Neural progenitor cell (in vitro differentiated cells): ENCODE results near the gene TRAF2. TPM values are rescaled to one million over a fixed set of nuclear protein-coding genes. Genes with fewer than 3 reads are reported as not detected.

Experiments used
- DNase-seq: peaks from one replicate; pipeline ENCODE4 v3.0.0-alpha.2; 2016; ENCODE audit warnings: low spot score
- H2AFZ ChIP-seq: fragments of 200-600 bp; sonication (generic); replicated peaks from 2 replicates; pipeline ENCODE4 v1.6.1; 2016; ENCODE audit warnings: antibody characterized with exemption
- H3F3A ChIP-seq: fragments of 200-600 bp; sonication (generic); 2 replicates; pipeline ENCODE4 v1.6.1; 2016; ENCODE audit warnings: antibody characterized with exemption, low read depth
- H3K27ac ChIP-seq: fragments of 200-600 bp; sonication (generic); 2 replicates; pipeline ENCODE4 v1.5.1; 2016; ENCODE audit warnings: mild to moderate bottlenecking
- H3K27me3 ChIP-seq: fragments of 200-600 bp; sonication (generic); 2 replicates; pipeline ENCODE4 v1.6.1; 2016; ENCODE audit warnings: mild to moderate bottlenecking, moderate library complexity
- H3K36me3 ChIP-seq: fragments of 200-600 bp; sonication (generic); 2 replicates; pipeline ENCODE4 v1.5.1; 2016
- H3K4me1 ChIP-seq: fragments of 200-600 bp; sonication (generic); 2 replicates; pipeline ENCODE4 v1.6.1; 2016; ENCODE audit warnings: mixed run types
- H3K4me2 ChIP-seq: fragments of 200-600 bp; sonication (generic); 2 replicates; pipeline ENCODE4 v1.6.1; 2016
- H3K4me3 ChIP-seq: fragments of 200-600 bp; sonication (generic); 2 replicates; pipeline ENCODE4 v1.5.1; 2016
- H3K79me2 ChIP-seq: fragments of 200-600 bp; sonication (generic); 2 replicates; pipeline ENCODE4 v1.6.1; 2016; ENCODE audit warnings: low read depth
- H3K9ac ChIP-seq: fragments of 200-600 bp; sonication (generic); 2 replicates; pipeline ENCODE4 v1.6.1; 2016
- H3K9me3 ChIP-seq: fragments of 200-600 bp; sonication (generic); 2 replicates; pipeline ENCODE4 v1.5.1; 2016; ENCODE audit warnings: low read depth
- H4K20me1 ChIP-seq: fragments of 200-600 bp; sonication (generic); 2 replicates; pipeline ENCODE4 v1.6.1; 2016; ENCODE audit warnings: low read depth
- H3K27ac Mint-ChIP-seq: 3 replicates; pipeline ENCODE4 v1.8.0; 2021; ENCODE audit warnings: mixed read lengths
- H3K27me3 Mint-ChIP-seq: 2 replicates; pipeline ENCODE4 v1.8.0; 2022; ENCODE audit warnings: low read depth, mild to moderate bottlenecking, inconsistent platforms, moderate library complexity, mixed read lengths; ENCODE audit not compliant: insufficient read depth
- H3K36me3 Mint-ChIP-seq: 3 replicates; pipeline ENCODE4 v1.8.0; 2021; ENCODE audit warnings: mixed read lengths
- H3K4me1 Mint-ChIP-seq: 3 replicates; pipeline ENCODE4 v1.8.0; 2021; ENCODE audit warnings: mixed read lengths
- H3K4me3 Mint-ChIP-seq: 3 replicates; pipeline ENCODE4 v1.8.0; 2021; ENCODE audit warnings: mild to moderate bottlenecking, moderate library complexity, mixed read lengths
- H3K9me3 Mint-ChIP-seq: 3 replicates; pipeline ENCODE4 v1.8.0; 2020; ENCODE audit warnings: mixed read lengths
- CTCF ChIP-seq: fragments of 200-600 bp; sonication (generic); IDR thresholded peaks from 2 replicates; pipeline ENCODE4 v1.5.1; 2017; ENCODE audit warnings: antibody characterized with exemption, mild to moderate bottlenecking
- EZH2 ChIP-seq: fragments of 200-600 bp; sonication (generic); IDR thresholded peaks from 2 replicates; pipeline ENCODE4 v1.6.1; 2017; ENCODE audit warnings: antibody characterized with exemption, mild to moderate bottlenecking, moderate library complexity
- EZH2phosphoT487 ChIP-seq: fragments of 200-600 bp; sonication (generic); IDR thresholded peaks from 2 replicates; pipeline ENCODE4 v1.6.1; 2017; ENCODE audit warnings: antibody characterized with exemption
- total RNA-seq: library from RNA; depleted of rRNA; stranded (reverse); fragments of >200 nt; gene quantifications from 2 replicates; pipeline ENCODE4 v1.2.3, GENCODE V29; 2015; ENCODE audit warnings: low replicate concordance

The TRAF2 gene
- total RNA-seq, 1 donor from 2014 or later = 16.1 TPM

- no peak overlapping the region for H3K4me2 ChIP-seq
- H3K4me3 ChIP-seq = no peak overlapping the region
- TF ChIP-seq EZH2 (no peak), CTCF (no peak), EZH2phosphoT487 (no peak)
- Mint-ChIP-seq H3K4me3 (no peak overlapping the region), H3K9me3 (no peaks in the 10 kb centered on the region), H3K27ac (no peak overlapping the region), H3K27me3 (peaks cover 6% of the 10 kb centered on the region), H3K36me3 (no peaks in the 10 kb centered on the region), H3K4me1 (peaks cover 6% of the 10 kb centered on the region)
- no peak for DNase-seq
- H3K27ac ChIP-seq = no peak overlapping the region
- H2AFZ ChIP-seq = no peak overlapping the region
- peaks cover 21% of the 10 kb centered on the region for H4K20me1 ChIP-seq
- peaks cover 9% of the 10 kb centered on the region for H3K4me1 ChIP-seq
- no peaks in the 10 kb centered on the region for H3K36me3 ChIP-seq
- H3K79me2 ChIP-seq = peaks cover 10% of the 10 kb centered on the region
- H3K27me3 ChIP-seq = no peaks in the 10 kb centered on the region
- no peak overlapping the region for H3K9ac ChIP-seq
- peaks cover 16% of the 10 kb centered on the region for H3F3A ChIP-seq
- H3K9me3 ChIP-seq = no peaks in the 10 kb centered on the region
Measured at GRCh38 chr9:136945333-136946227, 59.3 kb downstream of the TRAF2 start.

- Histone ChIP-seq H3K27ac (no peak overlapping the region), H3K79me2 (peaks cover 10% of the 10 kb centered on the region), H3K36me3 (no peaks in the 10 kb centered on the region), H4K20me1 (peaks cover 18% of the 10 kb centered on the region), H3K4me3 (no peak overlapping the region), H3K9me3 (no peaks in the 10 kb centered on the region), H3K4me2 (no peak overlapping the region), H3K27me3 (no peaks in the 10 kb centered on the region), H3K9ac (no peak overlapping the region), H3F3A (peaks cover 18% of the 10 kb centered on the region), H3K4me1 (peaks cover 17% of the 10 kb centered on the region), H2AFZ (no peak overlapping the region)
- Mint-ChIP-seq H3K4me3 (no peak overlapping the region), H3K36me3 (no peaks in the 10 kb centered on the region), H3K27me3 (peaks cover 5% of the 10 kb centered on the region), H3K4me1 (peaks cover 6% of the 10 kb centered on the region), H3K27ac (no peak overlapping the region), H3K9me3 (no peaks in the 10 kb centered on the region)
- DNase-seq = no peak
- TF ChIP-seq CTCF (no peak), EZH2phosphoT487 (no peak), EZH2 (no peak)
Measured at GRCh38 chr9:136946228-136947027, 60.1 kb downstream of the TRAF2 start.

GRCh38 chr9:136947028-136947891 is 60.9 kb downstream of the TRAF2 start:
- H3F3A ChIP-seq = peaks cover 18% of the 10 kb centered on the region
- no peak overlapping the region for H3K4me2 ChIP-seq
- no peaks in the 10 kb centered on the region for H3K36me3 ChIP-seq
- peaks cover 10% of the 10 kb centered on the region for H3K79me2 ChIP-seq
- no peak overlapping the region for H3K27ac Mint-ChIP-seq
- peaks cover 18% of the 10 kb centered on the region for H4K20me1 ChIP-seq
- H3K9me3 ChIP-seq = no peaks in the 10 kb centered on the region
- H3K4me3 Mint-ChIP-seq = no peak overlapping the region
- H3K9me3 Mint-ChIP-seq = no peaks in the 10 kb centered on the region
- no peak overlapping the region for H3K9ac ChIP-seq
- TF ChIP-seq CTCF (no peak), EZH2phosphoT487 (no peak), EZH2 (no peak)
- H3K36me3 Mint-ChIP-seq = no peaks in the 10 kb centered on the region
- no peak overlapping the region for H3K27ac ChIP-seq
- H3K27me3 Mint-ChIP-seq = peaks cover 5% of the 10 kb centered on the region
- no peaks in the 10 kb centered on the region for H3K27me3 ChIP-seq
- H3K4me3 ChIP-seq = no peak overlapping the region
- no peak overlapping the region for H2AFZ ChIP-seq
- H3K4me1 Mint-ChIP-seq = peaks cover 6% of the 10 kb centered on the region
- DNase-seq = no peak
- peaks cover 21% of the 10 kb centered on the region for H3K4me1 ChIP-seq
